Muscle of leg (tissue), 11 donors: ENCODE data around the gene WDR35. TPM values are rescaled to one million over a fixed set of nuclear protein-coding genes. Genes with fewer than 3 reads are reported as not detected.
"Not testable (repeated sequence)": the region's sequence is repeated elsewhere in the genome, so short reads cannot be mapped to it uniquely, and the experiment has no call there.

ENCODE experiments used
- DNase-seq: peaks from one replicate; pipeline ENCODE4 v3.0.0; 2013
- H3K27ac ChIP-seq: one replicate; pipeline ENCODE4 v1.5.1; 2013; ENCODE audit warnings: mild to moderate bottlenecking, low read length, control low read depth
- H3K27me3 ChIP-seq: one replicate; pipeline ENCODE4 v1.6.1; 2013; ENCODE audit warnings: low read length; ENCODE audit not compliant: control insufficient read depth, insufficient read depth
- H3K36me3 ChIP-seq: one replicate; pipeline ENCODE4 v1.6.1; 2013; ENCODE audit warnings: low read length; ENCODE audit not compliant: control insufficient read depth, insufficient read depth
- H3K4me1 ChIP-seq: one replicate; pipeline ENCODE4 v1.6.1; 2013; ENCODE audit warnings: low read length; ENCODE audit not compliant: control insufficient read depth, insufficient read depth
- H3K4me3 ChIP-seq: one replicate; pipeline ENCODE4 v1.5.1; 2013; ENCODE audit warnings: low read length, control low read depth
- H3K9me3 ChIP-seq: replicated peaks from 2 replicates; pipeline ENCODE4 v1.6.1; 2013; ENCODE audit warnings: low read depth, low read length; ENCODE audit not compliant: control insufficient read depth
- WGBS: methylation state at CpG from one replicate; pipeline ENCODE4 v1.1.5; 2013; ENCODE audit warnings: missing lambda C conversion rate; ENCODE audit not compliant: insufficient coverage; 5-methylcytosine and 5-hydroxymethylcytosine counted together
- polyA plus RNA-seq, 8 donors: library from polyadenylated mRNA; unstranded; fragments of 120-200 nt; gene quantifications; one replicate each; pipeline versions ENCODE4 v1.2.1 to v1.2.3, GENCODE V29; 2013; ENCODE audit warnings: inconsistent platforms in 1 of 8, low replicate concordance in 1 of 8; ENCODE audit not compliant: insufficient read length in 8 of 8, insufficient read depth in 1 of 8
- total RNA-seq: library from RNA; stranded (reverse); fragments of 120-200 nt; gene quantifications from one replicate; pipeline ENCODE4 v1.2.4, GENCODE V29; 2013

The WDR35 gene
- total and polyA plus RNA-seq, 9 donors = 5.5 to 11.3 (median 7.8) TPM

- no peaks in the 10 kb centered on the region for H3K36me3 ChIP-seq
- no peak overlapping the region for H3K27ac ChIP-seq
- H3K4me3 ChIP-seq = no peak overlapping the region
- WGBS = 100% methylated on average over 6 of the region's 8 CpGs
- no peaks in the 10 kb centered on the region for H3K27me3 ChIP-seq
- H3K4me1 ChIP-seq = no peaks in the 10 kb centered on the region
- no peaks in the 10 kb centered on the region for H3K9me3 ChIP-seq
- DNase-seq = no peak
Measured at GRCh38 chr2:19883971-19884720, 105.8 kb downstream of the WDR35 start.

DNA sequence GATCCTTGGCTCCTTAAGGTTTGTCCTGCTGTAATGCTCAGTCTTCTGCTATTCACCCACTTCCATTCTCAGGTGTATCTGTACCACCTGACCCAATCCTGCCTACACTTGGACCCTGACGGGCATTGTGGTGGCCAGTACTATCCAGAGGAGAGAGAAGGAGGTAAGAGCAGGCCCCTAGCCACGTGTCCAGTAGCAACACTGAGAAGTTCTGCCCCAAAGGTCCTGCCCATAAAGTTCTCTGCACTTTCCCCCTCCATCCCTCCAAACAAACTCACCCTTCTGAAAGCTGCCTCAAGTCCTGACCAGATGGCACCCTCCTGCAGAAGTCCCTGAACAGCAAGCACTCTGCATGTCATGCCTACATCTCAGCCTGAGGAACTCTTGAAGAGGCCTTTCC is 106.4 kb downstream of the WDR35 start:
- Histone ChIP-seq H3K27ac (no peak overlapping the region), H3K4me1 (no peaks in the 10 kb centered on the region), H3K4me3 (no peak overlapping the region), H3K9me3 (no peaks in the 10 kb centered on the region), H3K36me3 (no peaks in the 10 kb centered on the region), H3K27me3 (no peaks in the 10 kb centered on the region)
- no peak for DNase-seq
- 60% methylated on average over 1 of the region's 2 CpGs for WGBS

- 80% methylated on average over 1 of the region's 2 CpGs for WGBS
- H3K4me3 ChIP-seq = no peak overlapping the region
Measured at GRCh38 chr2:19882286-19882685, 107.6 kb downstream of the WDR35 start.

DNA sequence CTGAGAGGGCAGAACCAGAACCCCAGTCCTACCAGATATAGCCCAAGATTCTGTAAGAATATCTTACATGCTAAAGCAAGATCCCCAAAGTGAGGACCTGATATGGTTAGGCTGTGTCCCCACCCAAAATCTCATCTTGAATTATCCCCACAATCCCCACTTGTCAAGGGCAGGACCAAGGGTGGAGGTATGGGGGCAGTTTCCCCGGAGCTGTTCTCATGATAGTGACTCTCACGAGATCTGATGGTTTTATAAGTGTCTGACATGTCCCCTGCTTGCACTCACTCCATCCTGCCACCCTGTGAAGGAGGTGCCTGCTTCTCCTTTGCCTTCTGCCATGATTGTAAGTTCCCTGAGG is 108.0 kb downstream of the WDR35 start:
- no peak for DNase-seq
- Histone ChIP-seq H3K27ac (no peak overlapping the region), H3K36me3 (no peaks in the 10 kb centered on the region), H3K27me3 (no peaks in the 10 kb centered on the region), H3K4me3 (no peak overlapping the region), H3K4me1 (no peaks in the 10 kb centered on the region), H3K9me3 (no peaks in the 10 kb centered on the region)
- no CpG with 5 or more reads among the region's 2 CpGs for WGBS

More at GRCh38 chr2:19882286-19882685, 107.6 kb downstream of the WDR35 start:
- Histone ChIP-seq H3K27ac (no peak overlapping the region), H3K4me1 (no peaks in the 10 kb centered on the region), H3K27me3 (no peaks in the 10 kb centered on the region), H3K36me3 (no peaks in the 10 kb centered on the region), H3K9me3 (no peaks in the 10 kb centered on the region)
- DNase-seq = no peak

DNA sequence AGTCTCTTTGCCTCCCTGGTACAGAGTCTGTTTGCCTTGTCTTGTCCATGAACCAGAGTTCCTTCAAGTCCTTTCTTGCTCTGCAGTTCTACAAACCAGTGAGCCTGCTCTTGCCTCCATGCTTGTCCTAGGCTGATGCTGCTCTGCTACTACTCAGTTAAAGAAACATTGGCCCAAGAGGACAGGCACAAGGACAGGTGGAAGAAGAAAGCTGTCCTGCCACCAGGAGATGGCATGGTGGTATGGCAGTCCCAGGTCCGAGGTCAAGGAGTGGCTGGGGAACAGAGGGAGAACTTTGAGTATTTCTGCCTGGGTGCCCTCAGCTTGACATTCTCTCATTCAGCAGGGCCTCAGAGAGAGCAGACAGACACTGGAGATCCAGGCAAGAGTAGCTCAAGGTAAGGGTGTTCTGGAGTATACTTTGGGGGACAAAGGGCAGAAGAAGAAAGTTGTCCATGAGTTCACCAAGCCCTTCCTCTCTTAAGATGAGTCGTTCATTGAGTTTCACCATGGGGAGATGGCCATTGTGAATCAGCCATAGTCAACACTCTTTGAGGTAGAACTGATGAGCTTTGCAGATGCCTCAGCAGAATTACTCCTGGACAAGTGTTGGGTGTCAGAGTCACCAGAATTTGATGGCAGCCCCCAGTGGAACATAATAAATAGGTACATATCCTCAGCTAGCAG is 108.5 kb downstream of the WDR35 start:
- 90% methylated on average over 1 of the region's 2 CpGs for WGBS
- H3K36me3 ChIP-seq = no peaks in the 10 kb centered on the region

GRCh38 chr2:19880191-19880590 is 109.7 kb downstream of the WDR35 start:
- H3K36me3 ChIP-seq, H3K4me1 ChIP-seq, H3K27ac ChIP-seq, H3K4me3 ChIP-seq, H3K27me3 ChIP-seq, H3K9me3 ChIP-seq, DNase-seq: not testable (repeated sequence)

More for the DNA sequence above, 108.5 kb downstream of the WDR35 start:
- no peak for DNase-seq
- Histone ChIP-seq H3K9me3 (no peaks in the 10 kb centered on the region), H3K4me3 (no peak overlapping the region), H3K27me3 (no peaks in the 10 kb centered on the region), H3K27ac (no peak overlapping the region), H3K4me1 (no peaks in the 10 kb centered on the region)

- Histone ChIP-seq H3K27ac (no peak overlapping the region), H3K4me3 (no peak overlapping the region), H3K27me3 (no peaks in the 10 kb centered on the region), H3K4me1 (no peaks in the 10 kb centered on the region), H3K36me3 (no peaks in the 10 kb centered on the region), H3K9me3 (no peaks in the 10 kb centered on the region)
- 86% methylated on average over 3 of the region's 3 CpGs for WGBS
- no peak for DNase-seq
Measured at GRCh38 chr2:19879120-19879519, 110.8 kb downstream of the WDR35 start.

GRCh38 chr2:19878268-19879046 is 111.4 kb downstream of the WDR35 start:
- Histone ChIP-seq H3K27me3 (no peaks in the 10 kb centered on the region), H3K4me1 (no peaks in the 10 kb centered on the region), H3K9me3 (no peaks in the 10 kb centered on the region), H3K36me3 (no peaks in the 10 kb centered on the region), H3K27ac (no peak overlapping the region), H3K4me3 (no peak overlapping the region)
- WGBS = 93% methylated on average over 9 of the region's 12 CpGs
- DNase-seq = no peak

- no peaks in the 10 kb centered on the region for H3K9me3 ChIP-seq
- 21% methylated on average over 2 of the region's 4 CpGs for WGBS
- no peaks in the 10 kb centered on the region for H3K27me3 ChIP-seq
- no peak for DNase-seq
- H3K27ac ChIP-seq = no peak overlapping the region
- no peaks in the 10 kb centered on the region for H3K36me3 ChIP-seq
- no peak overlapping the region for H3K4me3 ChIP-seq
- no peaks in the 10 kb centered on the region for H3K4me1 ChIP-seq
Measured at GRCh38 chr2:19876751-19877150, 113.2 kb downstream of the WDR35 start.

- H3K36me3 ChIP-seq = no peaks in the 10 kb centered on the region
- H3K4me3 ChIP-seq = no peak overlapping the region
- H3K27me3 ChIP-seq = no peaks in the 10 kb centered on the region
- no peaks in the 10 kb centered on the region for H3K9me3 ChIP-seq
- no peak for DNase-seq
- no peak overlapping the region for H3K27ac ChIP-seq
- no CpG with 5 or more reads among the region's 1 CpG for WGBS
- H3K4me1 ChIP-seq = no peaks in the 10 kb centered on the region
Measured at GRCh38 chr2:19875280-19875679, 114.6 kb downstream of the WDR35 start.
